Measurements from ENCODE around the gene TRAFD1. TPM values are rescaled to one million over a fixed set of nuclear protein-coding genes. Genes with fewer than 3 reads are reported as not detected.

Gene TRAFD1
- total RNA-seq, 1 donor from 2014 or later, result 36.8 TPM

- Histone ChIP-seq H3K4me1 (no peaks in the 10 kb centered on the region), H3K27ac (no peak overlapping the region), H3K4me3 (no peak overlapping the region), H3K36me3 (peaks cover 0 to 65% of the 10 kb centered on the region in 2 donors), H3K9me3 (no peaks in the 10 kb centered on the region), H3K27me3 (no peaks in the 10 kb centered on the region)
- DNase-seq (ENCODE audit: extremely low spot score in 2 of 2), result no peak
- intact Hi-C loops (cut with DNase I), result no loop called here
- TF ChIP-seq POLR2A (IDR thresholded peaks at IDR 0.05) (no peak), CTCF (IDR thresholded peaks at IDR 0.05) (no peak), POLR2AphosphoS5 (IDR thresholded peaks at IDR 0.05; ENCODE audit: insufficient read depth in 1 of 2, low read depth in 1 of 2) (no peak)
These were observed 45.7 kb downstream of the TRAFD1 start for GRCh38 chr12:112170971-112171596.

GRCh38 chr12:112172556-112173324, 47.4 kb downstream of the TRAFD1 start:
- no peaks in the 10 kb centered on the region for H3K4me1 ChIP-seq
- no peak for TF ChIP-seq CTCF (IDR thresholded peaks at IDR 0.05)
- TF ChIP-seq POLR2AphosphoS5 (IDR thresholded peaks at IDR 0.05; ENCODE audit: insufficient read depth in 1 of 2, low read depth in 1 of 2), result no peak
- TF ChIP-seq POLR2A (IDR thresholded peaks at IDR 0.05), result no peak
- H3K9me3 ChIP-seq, result no peaks in the 10 kb centered on the region
- no peaks in the 10 kb centered on the region for H3K27me3 ChIP-seq
- intact Hi-C loops (cut with DNase I), result no loop called here
- peaks cover 0 to 74% of the 10 kb centered on the region in 2 donors for H3K36me3 ChIP-seq
- no peak for DNase-seq (ENCODE audit: extremely low spot score in 2 of 2)
- no peak overlapping the region for H3K27ac ChIP-seq
- H3K4me3 ChIP-seq, result no peak overlapping the region

GRCh38 chr12:112175361-112176155, 50.2 kb downstream of the TRAFD1 start:
- intact Hi-C loops (cut with DNase I), result no loop called here
- no peak overlapping the region for H3K4me3 ChIP-seq
- peaks cover 0 to 76% of the 10 kb centered on the region in 2 donors for H3K36me3 ChIP-seq
- H3K4me1 ChIP-seq, result no peaks in the 10 kb centered on the region
- DNase-seq (ENCODE audit: extremely low spot score in 2 of 2), result no peak
- no peak for TF ChIP-seq POLR2A (IDR thresholded peaks at IDR 0.05)
- TF ChIP-seq POLR2AphosphoS5 (IDR thresholded peaks at IDR 0.05; ENCODE audit: insufficient read depth in 1 of 2, low read depth in 1 of 2), result no peak
- TF ChIP-seq CTCF (IDR thresholded peaks at IDR 0.05), result no peak
- no peaks in the 10 kb centered on the region for H3K9me3 ChIP-seq
- no peaks in the 10 kb centered on the region for H3K27me3 ChIP-seq
- H3K27ac ChIP-seq, result no peak overlapping the region

- Histone ChIP-seq H3K4me3 (no peak overlapping the region), H3K36me3 (peaks cover 0 to 67% of the 10 kb centered on the region in 2 donors), H3K4me1 (no peaks in the 10 kb centered on the region), H3K27ac (no peak overlapping the region), H3K27me3 (no peaks in the 10 kb centered on the region), H3K9me3 (no peaks in the 10 kb centered on the region)
- no peak for TF ChIP-seq POLR2AphosphoS5 (IDR thresholded peaks at IDR 0.05; ENCODE audit: insufficient read depth in 1 of 2, low read depth in 1 of 2)
- TF ChIP-seq POLR2A (IDR thresholded peaks at IDR 0.05), result no peak
- TF ChIP-seq CTCF (IDR thresholded peaks at IDR 0.05), result no peak
- no peak for DNase-seq (ENCODE audit: extremely low spot score in 2 of 2)
- intact Hi-C loops (cut with DNase I), result no loop called here
These were observed 51.1 kb downstream of the TRAFD1 start for GRCh38 chr12:112176321-112177010.

All from vagina (tissue), 2 donors.